H9 (cell line): ENCODE results near the gene ZNRF1. TPM values are rescaled to one million over a fixed set of nuclear protein-coding genes. Genes with fewer than 3 reads are reported as not detected.

Experiments
- DNase-seq: peaks from one replicate; pipeline ENCODE4 v3.0.0-alpha.2; 2017
- H2AFZ ChIP-seq: one replicate; pipeline ENCODE4 v1.6.1; 2013; ENCODE audit warnings: mild to moderate bottlenecking, low read length, control low read depth, moderate library complexity
- H2AK5ac ChIP-seq: 2 replicates; pipeline ENCODE4 v1.6.1; 2013; ENCODE audit warnings: low read length, control low read depth, mixed read lengths; ENCODE audit not compliant: insufficient read length
- H2BK120ac ChIP-seq: one replicate; pipeline ENCODE4 v1.6.1; 2013; ENCODE audit warnings: low read depth, mild to moderate bottlenecking, low read length, control low read depth, inconsistent platforms; ENCODE audit not compliant: poor library complexity, severe bottlenecking
- H2BK12ac ChIP-seq: 2 replicates; pipeline ENCODE4 v1.6.1; 2013; ENCODE audit warnings: low read length, control low read depth, mixed read lengths, low read depth; ENCODE audit not compliant: insufficient read length
- H2BK15ac ChIP-seq: 2 replicates; pipeline ENCODE4 v1.6.1; 2013; ENCODE audit warnings: low read depth, low read length, control low read depth
- H2BK20ac ChIP-seq: one replicate; pipeline ENCODE4 v1.6.1; 2013; ENCODE audit warnings: low read depth, mild to moderate bottlenecking, low read length, control low read depth, inconsistent platforms; ENCODE audit not compliant: poor library complexity, severe bottlenecking
- H2BK5ac ChIP-seq: 2 replicates; pipeline ENCODE4 v1.6.1; 2013; ENCODE audit warnings: low read length, control low read depth, mixed read lengths; ENCODE audit not compliant: insufficient read length
- H3K14ac ChIP-seq: 2 replicates; pipeline ENCODE4 v1.6.1; 2013; ENCODE audit warnings: low read length, control low read depth; ENCODE audit not compliant: insufficient read depth
- H3K18ac ChIP-seq: 2 replicates; pipeline ENCODE4 v1.6.1; 2013; ENCODE audit warnings: low read depth, mild to moderate bottlenecking, mixed read lengths, low read length, control low read depth; ENCODE audit not compliant: insufficient read length
- H3K23ac ChIP-seq: 2 replicates; pipeline ENCODE4 v1.6.1; 2013; ENCODE audit warnings: low read length, control low read depth, mixed read lengths, low read depth; ENCODE audit not compliant: insufficient read length
- H3K23me2 ChIP-seq: 2 replicates; pipeline ENCODE4 v1.6.1; 2013; ENCODE audit warnings: low read depth, mild to moderate bottlenecking, mixed read lengths, low read length, control low read depth; ENCODE audit not compliant: insufficient read length, poor library complexity, severe bottlenecking
- H3K27ac ChIP-seq: 2 replicates; pipeline ENCODE4 v1.5.1; 2013; ENCODE audit warnings: low read length, control low read depth, mixed read lengths, low read depth; ENCODE audit not compliant: insufficient read length
- H3K27me3 ChIP-seq: 2 replicates; pipeline ENCODE4 v1.6.1; 2013; ENCODE audit warnings: low read length, control low read depth, inconsistent platforms; ENCODE audit not compliant: insufficient read depth
- H3K4ac ChIP-seq: 2 replicates; pipeline ENCODE4 v1.6.1; 2013; ENCODE audit warnings: low read depth, mild to moderate bottlenecking, control low read depth, inconsistent platforms, low read length, moderate library complexity
- H3K4me1 ChIP-seq: 2 replicates; pipeline ENCODE4 v1.6.1; 2013; ENCODE audit warnings: low read length, control low read depth, inconsistent platforms; ENCODE audit not compliant: insufficient read depth
- H3K4me2 ChIP-seq: 2 replicates; pipeline ENCODE4 v1.6.1; 2013; ENCODE audit warnings: low read length, control low read depth, mixed read lengths; ENCODE audit not compliant: insufficient read length, insufficient read depth
- H3K56ac ChIP-seq: 2 replicates; pipeline ENCODE4 v1.6.1; 2013; ENCODE audit warnings: low read depth, mild to moderate bottlenecking, mixed read lengths, low read length, control low read depth; ENCODE audit not compliant: insufficient read length
- H3K79me1 ChIP-seq: 2 replicates; pipeline ENCODE4 v1.6.1; 2013; ENCODE audit warnings: low read depth, mild to moderate bottlenecking, moderate library complexity, low read length, control low read depth, inconsistent platforms; ENCODE audit not compliant: insufficient read depth, poor library complexity, severe bottlenecking
- H3K79me2 ChIP-seq: 2 replicates; pipeline ENCODE4 v1.6.1; 2013; ENCODE audit warnings: low read length, control low read depth, inconsistent platforms; ENCODE audit not compliant: insufficient read depth
- H3K9ac ChIP-seq: 2 replicates; pipeline ENCODE4 v1.6.1; 2013; ENCODE audit warnings: low read length, control low read depth, mixed read lengths; ENCODE audit not compliant: insufficient read length; ENCODE audit errors: extremely low read depth
- H3K9me3 ChIP-seq: one replicate; pipeline ENCODE4 v1.6.1; 2013; ENCODE audit warnings: low read depth, low read length, inconsistent platforms; ENCODE audit not compliant: control insufficient read depth
- H3T11ph ChIP-seq: one replicate; pipeline ENCODE4 v1.6.1; 2013; ENCODE audit warnings: mild to moderate bottlenecking, low read length, control low read depth, inconsistent platforms
- H4K20me1 ChIP-seq: one replicate; pipeline ENCODE4 v1.6.1; 2013; ENCODE audit not compliant: control insufficient read depth, insufficient read length, insufficient read depth
- H4K5ac ChIP-seq: 2 replicates; pipeline ENCODE4 v1.6.1; 2013; ENCODE audit warnings: low read depth, mild to moderate bottlenecking, mixed read lengths, low read length, control low read depth; ENCODE audit not compliant: insufficient read length
- H4K8ac ChIP-seq: replicated peaks from 2 replicates; pipeline ENCODE4 v1.6.1; 2013; ENCODE audit warnings: low read length, control low read depth, mixed read lengths, low read depth; ENCODE audit not compliant: insufficient read length
- H4K91ac ChIP-seq: 2 replicates; pipeline ENCODE4 v1.6.1; 2013; ENCODE audit warnings: low read depth, mild to moderate bottlenecking, moderate library complexity, mixed read lengths, low read length, control low read depth; ENCODE audit not compliant: insufficient read length
- H3K27ac Mint-ChIP-seq, 3 experiments: 2 replicates in 2 of 3; 3 replicates in 1 of 3; pipeline ENCODE4 v1.8.0; 2020 to 2021; ENCODE audit warnings: mixed read lengths in 3 of 3, mild to moderate bottlenecking in 1 of 3, moderate library complexity in 1 of 3
- H3K27me3 Mint-ChIP-seq: 2 replicates; pipeline ENCODE4 v1.8.0; 2021; ENCODE audit warnings: low read depth, mild to moderate bottlenecking, moderate library complexity, mixed read lengths
- H3K36me3 Mint-ChIP-seq, 3 experiments: 2 replicates in 2 of 3; 3 replicates in 1 of 3; pipeline ENCODE4 v1.8.0; 2020 to 2021; ENCODE audit warnings: low read depth in 3 of 3, mixed read lengths in 3 of 3; ENCODE audit not compliant: insufficient read depth in 1 of 3
- H3K4me1 Mint-ChIP-seq, 2 experiments: 2 replicates each; pipeline ENCODE4 v1.8.0; 2020; ENCODE audit warnings: mixed read lengths in 2 of 2
- H3K4me3 Mint-ChIP-seq, 2 experiments: 2 replicates in 1 of 2; 3 replicates in 1 of 2; pipeline ENCODE4 v1.8.0; 2020 to 2021; ENCODE audit warnings: mild to moderate bottlenecking in 2 of 2, mixed read lengths in 2 of 2, moderate library complexity in 1 of 2
- H3K9me3 Mint-ChIP-seq, 2 experiments: 2 replicates in 1 of 2; 3 replicates in 1 of 2; pipeline ENCODE4 v1.8.0; 2020; ENCODE audit warnings: mild to moderate bottlenecking in 2 of 2, mixed read lengths in 2 of 2, moderate library complexity in 1 of 2
- CTCF ChIP-seq: fragments of 200-600 bp; sonication (generic); conservative IDR thresholded peaks from 3 replicates; pipeline ENCODE4 v1.8.0; 2021; ENCODE audit warnings: antibody characterized with exemption, mild to moderate bottlenecking
- WGBS: extraction: QIAGEN DNeasy Blood & Tissue Kit; methylation state at CpG from one replicate; pipeline ENCODE4 v1.1.7; 2013; ENCODE audit warnings: missing lambda C conversion rate, low lambda C conversion rate, mixed read lengths; ENCODE audit not compliant: insufficient read length; ENCODE audit errors: extremely low coverage; 5-methylcytosine and 5-hydroxymethylcytosine counted together
- total RNA-seq: library from RNA; stranded (reverse); gene quantifications from 2 replicates; pipeline ENCODE4 v1.2.1, GENCODE V29; 2021

The ZNRF1 gene
- total RNA-seq, 1 experiment from 2014 or later, result 49.6 TPM

GRCh38 chr16:75105306-75106061 lies 106.7 kb downstream of the ZNRF1 start:
- peaks cover 2% of the 10 kb centered on the region; the same call in 1 of the 2 replicates for H3K4me1 ChIP-seq
- H2BK12ac ChIP-seq, result no peak overlapping the region
- H3K14ac ChIP-seq, result 0 out of 2 replicates have a peak overlapping the region, but pooled peaks have one; percentile 18
- no peaks in the 10 kb centered on the region for H3K79me1 ChIP-seq
- H3K27ac Mint-ChIP-seq, result peak overlapping the region in 2 of 3 experiments; percentile 23 to 83; a peak in 3 of 7 replicates
- H2BK15ac ChIP-seq, result no peak overlapping the region
- no peaks in the 10 kb centered on the region; the same call in 1 of the 2 replicates for H3K27me3 Mint-ChIP-seq
- H2BK20ac ChIP-seq, result no peak overlapping the region
- H3K23me2 ChIP-seq, result no peaks in the 10 kb centered on the region
- no peak overlapping the region for H2BK120ac ChIP-seq
- no peak overlapping the region for H2AK5ac ChIP-seq
- H3K27me3 ChIP-seq, result no peaks in the 10 kb centered on the region
- H2AFZ ChIP-seq, result no peak overlapping the region
- H3K4me1 Mint-ChIP-seq, result peaks cover 27 to 30% of the 10 kb centered on the region in 2 experiments
- H3T11ph ChIP-seq, result no peak overlapping the region
- H3K9me3 Mint-ChIP-seq, result no peaks in the 10 kb centered on the region; a peak in 1 of 5 replicates
- H3K9me3 ChIP-seq, result no peaks in the 10 kb centered on the region
- peaks cover 17 to 40% (median 34%) of the 10 kb centered on the region in 3 experiments; a peak in 6 of 7 replicates for H3K36me3 Mint-ChIP-seq
- H4K8ac ChIP-seq, result no peak overlapping the region
- H2BK5ac ChIP-seq, result no peak overlapping the region
- no peak overlapping the region for H3K27ac ChIP-seq
- H3K56ac ChIP-seq, result no peak overlapping the region
- no peak overlapping the region for H4K5ac ChIP-seq
- no peak overlapping the region for H3K9ac ChIP-seq
- no peak for TF ChIP-seq CTCF
- no peak overlapping the region for H3K4me2 ChIP-seq
- H3K4ac ChIP-seq, result no peak overlapping the region
- no peak overlapping the region for H3K4me3 Mint-ChIP-seq
- 0 out of 2 replicates have a peak, but pooled peaks cover 1% of the 10 kb centered on the region for H3K79me2 ChIP-seq
- no CpG with 5 or more reads among the region's 10 CpGs for WGBS
- H4K91ac ChIP-seq, result no peak overlapping the region
- H3K23ac ChIP-seq, result no peak overlapping the region
- DNase-seq, result peak; percentile 24
- no peak overlapping the region for H3K18ac ChIP-seq
- H4K20me1 ChIP-seq, result no peaks in the 10 kb centered on the region
